Stimulated activated CD4-positive, alpha-beta T cell treated with anti-CD3 and anti-CD28 coated beads, Interleukin-12 subunit alpha, Interleukin-12 subunit beta, amount 100 ng/mL, for 24 hours (primary cell): ENCODE measurements around the gene GAS2L3.

ENCODE experiments used
- DNase-seq, 2 experiments: peaks; one replicate each; pipeline ENCODE4 v3.0.0-alpha.2; 2020; ENCODE audit warnings: low read depth in 2 of 2

The GAS2L3 gene

DNA sequence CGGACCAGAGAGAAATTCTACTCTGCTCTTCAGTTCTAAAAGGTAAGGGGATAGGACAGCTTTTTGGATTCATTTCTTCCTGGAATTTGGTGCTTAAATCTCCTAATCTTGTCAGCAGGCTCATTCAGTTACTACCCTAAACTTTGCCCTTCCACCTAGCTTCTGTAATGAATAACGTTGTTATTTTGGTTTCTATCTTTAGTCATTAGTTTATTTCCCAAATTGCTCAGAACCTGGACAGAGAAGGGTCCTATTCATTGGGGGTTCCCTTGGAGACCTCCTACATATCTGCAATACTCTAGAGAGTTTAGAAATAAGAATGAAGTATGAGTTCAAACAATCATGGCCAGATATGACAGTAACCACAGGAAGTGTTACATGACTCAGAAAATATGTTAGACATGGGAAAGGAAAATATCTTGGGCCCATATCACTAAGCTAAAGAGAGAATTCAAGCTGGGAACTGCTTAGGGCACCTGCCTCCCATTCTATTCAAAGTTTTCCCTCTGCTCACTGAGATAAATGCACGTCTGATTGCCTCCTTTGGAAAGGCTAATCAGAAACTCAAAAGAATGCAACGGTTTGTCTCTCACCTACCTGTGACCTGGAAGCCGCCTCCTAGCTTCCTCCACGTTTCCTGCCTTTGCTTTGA is 87.9 kb downstream of the GAS2L3 start:
- no peak for DNase-seq

DNA sequence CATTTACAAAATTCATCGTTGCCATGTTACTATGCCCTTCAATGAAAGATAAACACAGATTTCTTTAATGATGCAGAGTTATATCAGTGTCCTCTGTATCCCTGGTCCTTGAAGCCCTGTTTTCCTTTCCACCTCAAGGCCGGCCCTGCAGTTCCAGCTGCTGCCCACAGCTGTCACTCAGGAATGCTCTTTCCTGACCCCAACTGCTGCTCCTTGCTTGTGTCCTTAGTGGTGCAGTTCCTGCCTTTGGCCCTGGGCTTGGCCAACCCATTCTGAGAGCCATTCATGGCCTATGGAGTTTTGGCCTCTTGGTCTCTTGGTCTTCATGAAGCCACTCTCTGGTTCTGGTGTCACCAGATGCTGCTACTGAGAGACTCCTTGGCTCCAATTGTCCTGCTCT is 93.1 kb downstream of the GAS2L3 start:
- no peak for DNase-seq

DNA sequence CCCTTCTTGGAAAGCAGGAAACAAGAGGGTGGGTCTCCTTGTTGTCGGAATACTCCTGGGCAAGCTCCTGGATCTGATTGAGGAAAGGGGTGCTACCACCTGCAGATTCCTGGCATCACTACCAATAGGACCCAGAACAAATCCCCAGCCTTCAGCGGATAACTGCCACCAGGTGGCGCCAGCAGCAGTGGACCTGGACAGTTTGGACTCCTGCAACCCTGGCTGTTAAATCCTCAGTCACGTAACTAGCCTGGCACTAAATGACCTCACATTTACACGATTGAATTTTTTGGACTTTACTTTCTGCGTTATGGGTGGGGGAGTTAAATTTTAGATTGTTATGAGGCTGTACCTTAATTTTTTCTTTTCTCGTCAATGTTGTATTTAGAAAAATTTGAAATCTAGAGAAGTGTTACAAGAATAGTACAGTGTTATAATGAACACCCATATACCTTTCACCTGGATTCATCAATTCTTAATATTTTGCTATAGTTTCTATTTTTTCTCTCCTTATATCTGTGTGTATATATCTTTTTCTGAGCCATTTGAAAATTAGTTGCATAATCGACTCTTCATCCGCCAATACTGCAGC is 95.6 kb downstream of the GAS2L3 start:
- DNase-seq, result peak; percentile 3 to 55

DNA sequence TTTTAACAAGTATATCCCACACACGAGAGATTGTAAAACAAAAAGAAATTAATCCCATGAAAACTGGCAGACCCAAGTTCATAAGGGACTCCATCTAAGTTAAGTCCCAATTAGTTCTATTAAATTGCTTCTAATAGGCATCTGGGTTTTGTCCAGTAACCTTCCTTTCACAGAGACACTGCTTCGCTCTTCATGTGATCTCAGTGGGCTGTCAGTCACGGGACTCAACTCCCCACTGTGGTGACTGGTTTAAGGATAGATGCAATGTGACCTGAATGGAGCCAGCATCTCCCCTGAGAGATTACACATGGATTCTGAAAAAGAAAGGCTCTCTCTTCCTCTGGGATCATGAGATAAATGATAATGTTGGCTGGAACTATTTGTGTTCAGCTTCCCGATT is 96.4 kb downstream of the GAS2L3 start:
- no peak for DNase-seq

DNA sequence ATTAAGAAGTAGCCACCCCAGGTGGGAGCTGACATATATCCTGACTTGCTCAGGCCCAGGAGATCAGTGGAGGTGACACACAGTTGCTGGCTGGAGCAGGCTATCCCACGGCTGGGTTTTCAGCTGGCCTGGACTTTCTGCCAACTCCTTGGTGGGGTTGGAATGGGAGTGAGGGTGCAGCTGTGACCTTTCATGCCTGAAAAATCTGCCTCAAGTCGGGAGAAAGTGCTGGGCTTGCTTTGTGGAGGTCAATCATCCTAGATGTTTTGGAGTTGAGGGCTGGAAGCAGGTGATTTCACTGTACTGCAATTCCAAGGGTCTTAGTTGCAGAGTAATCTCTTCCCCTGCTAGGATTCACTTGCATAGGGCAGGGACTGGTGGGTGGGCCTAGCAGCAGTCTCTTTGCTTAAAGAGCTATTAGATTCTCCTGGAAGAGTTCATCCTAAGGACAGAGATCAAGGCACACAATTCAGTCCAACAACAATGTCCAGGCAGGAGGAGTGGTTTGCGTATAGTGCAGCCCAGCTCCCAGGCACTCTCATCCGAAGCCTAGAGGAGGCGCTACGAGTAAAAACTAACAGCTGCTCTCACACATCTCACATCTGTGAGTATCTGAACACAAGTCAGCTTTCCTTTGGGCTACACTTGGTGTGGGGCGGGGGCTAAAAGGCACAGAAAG is 98.1 kb downstream of the GAS2L3 start:
- no peak for DNase-seq

DNA sequence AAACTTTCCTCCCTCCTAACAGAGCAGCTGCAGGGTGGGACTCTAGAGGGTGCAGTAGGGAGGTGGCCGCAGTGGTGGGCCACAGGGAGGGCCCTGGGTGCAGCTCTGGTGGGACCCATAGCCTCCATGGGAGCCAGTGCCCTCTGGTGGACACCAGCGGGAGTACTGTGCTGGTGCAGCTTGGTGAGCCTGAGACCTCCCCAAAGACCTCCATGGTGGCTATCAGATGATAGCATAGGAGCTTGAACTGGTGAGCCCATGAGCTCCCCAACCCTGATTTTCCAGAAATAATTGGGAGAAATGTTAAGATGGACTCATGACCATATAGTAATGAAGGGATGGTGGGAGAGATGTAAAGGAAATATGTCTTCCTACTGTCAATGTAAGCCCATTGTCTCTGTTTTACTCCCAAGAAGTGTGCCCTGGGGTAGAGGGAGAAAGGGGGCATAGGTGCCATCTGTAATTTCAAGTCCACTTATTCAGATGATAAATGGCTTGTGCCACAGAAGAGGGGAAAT is 98.7 kb downstream of the GAS2L3 start:
- peak in 1 of 2 experiments; percentile 38 for DNase-seq

DNA sequence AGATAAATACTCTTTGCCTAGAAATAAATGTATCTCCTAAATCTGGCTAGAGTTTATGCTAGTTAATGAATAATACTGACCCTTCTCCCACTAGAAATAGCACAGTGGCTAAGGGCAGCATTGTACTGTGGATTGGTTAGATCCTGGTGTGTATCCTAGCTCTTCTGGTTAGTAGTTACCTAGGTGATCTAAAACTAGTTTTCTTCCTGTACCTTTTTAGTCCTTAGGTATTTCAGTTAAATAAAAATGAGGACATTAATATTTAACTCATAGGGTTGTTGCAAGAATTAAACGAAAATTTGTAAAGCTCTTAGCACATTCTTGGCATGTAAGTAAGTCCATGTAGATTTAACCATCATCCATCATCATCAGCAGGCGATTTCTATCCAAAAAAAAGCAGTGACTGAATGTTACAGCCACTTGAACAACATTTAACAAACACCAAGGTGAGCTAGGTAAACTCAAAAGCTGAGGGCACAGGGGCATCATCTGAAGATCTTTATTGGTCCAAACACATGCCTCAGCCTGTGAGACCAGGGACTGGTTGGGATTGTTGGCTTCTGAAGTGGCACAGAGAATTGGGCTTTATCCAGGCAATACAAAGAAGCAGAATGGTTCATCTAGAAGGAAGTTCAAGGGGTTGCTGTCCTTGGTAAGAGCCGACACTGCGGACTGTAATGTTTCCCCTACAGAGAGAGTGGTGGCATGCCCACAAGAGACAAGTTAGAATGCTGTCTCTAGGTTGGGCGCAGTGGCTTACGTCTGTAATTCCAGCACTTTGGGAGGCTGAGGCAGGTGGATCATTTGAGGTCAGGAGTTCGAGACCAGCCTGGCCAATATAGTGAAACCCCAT is 100.8 kb downstream of the GAS2L3 start:
- no peak for DNase-seq
